Measurements from ENCODE around the gene SLC17A4.

GRCh38 chr6:25726122-25726911 lies 28.2 kb upstream of the SLC17A4 start:
- TF ChIP-seq CTCF (IDR thresholded peaks at IDR 0.05; ENCODE audit: low read depth, low read length) (no peak), POLR2A (IDR thresholded peaks at IDR 0.05; ENCODE audit: extremely low read depth, insufficient read length) (no peak), MAX (IDR thresholded peaks at IDR 0.05; ENCODE audit: low read depth, low read length) (no peak), MYC (IDR thresholded peaks at IDR 0.05; ENCODE audit: low read depth, low read length) (no peak)
